ENCODE data around the gene FIS1.
"Not testable (repeated sequence)": the region's sequence is repeated elsewhere in the genome, so short reads cannot be mapped to it uniquely, and the experiment has no call there.

FIS1 gene

GRCh38 chr7:101273206-101273605 lies 28.3 kb upstream of the FIS1 start:
- POLR2A ChIA-PET: interaction anchor here (0.7 kb wide), 1 partner anchor 130 kb away, joined by 3 read pairs; no protein-coding TSS in a partner anchor
- CTCF ChIA-PET: interaction anchor here (0.7 to 2.7 kb wide), 3 partner anchors 9 to 129 kb away, joined by 3 to 20 read pairs (median 4); no protein-coding TSS in a partner anchor
- TF ChIP-seq CTCF (IDR thresholded peaks at IDR 0.05; ENCODE audit: insufficient read depth, low read length, missing control alignments): no peak
- no peak overlapping the region for H3K4me3 ChIP-seq (ENCODE audit: low read depth, low read length)
- DNase-seq (ENCODE audit: low read depth, low spot score): no peak

- CTCF ChIA-PET: interaction anchor here (1.3 kb wide), 1 partner anchor 12 kb away, joined by 4 read pairs; no protein-coding TSS in a partner anchor
- H3K4me3 ChIP-seq (ENCODE audit: low read depth, low read length): no peak overlapping the region
- DNase-seq (ENCODE audit: low read depth, low spot score): no peak
- POLR2A ChIA-PET: no interaction called here
- TF ChIP-seq CTCF (IDR thresholded peaks at IDR 0.05; ENCODE audit: insufficient read depth, low read length, missing control alignments): no peak
Observed at GRCh38 chr7:101271021-101271420, 26.1 kb upstream of the FIS1 start.

GRCh38 chr7:101269664-101270063 lies 24.8 kb upstream of the FIS1 start:
- H3K4me3 ChIP-seq (ENCODE audit: low read depth, low read length): no peak overlapping the region
- ChIA-PET CTCF (interaction anchor here (1.1 to 1.5 kb wide), 2 partner anchors 13 to 15 kb away, joined by 3 to 6 read pairs; no protein-coding TSS in a partner anchor), POLR2A (no interaction called here)
- DNase-seq (ENCODE audit: low read depth, low spot score): no peak
- TF ChIP-seq CTCF (IDR thresholded peaks at IDR 0.05; ENCODE audit: insufficient read depth, low read length, missing control alignments): no peak

- DNase-seq (ENCODE audit: low read depth, low spot score): no peak
- H3K4me3 ChIP-seq (ENCODE audit: low read depth, low read length): no peak overlapping the region
- ChIA-PET CTCF (interaction anchor here (0.8 to 1.7 kb wide), 5 partner anchors 11 to 46 kb away, joined by 3 to 6 read pairs (median 4); no protein-coding TSS in a partner anchor), POLR2A (no interaction called here)
- TF ChIP-seq CTCF (IDR thresholded peaks at IDR 0.05; ENCODE audit: insufficient read depth, low read length, missing control alignments): no peak
Observed at GRCh38 chr7:101265622-101266516, 21.0 kb upstream of the FIS1 start.

- CTCF ChIA-PET: interaction anchor here (0.8 to 1.7 kb wide), 6 partner anchors 9 to 120 kb away, joined by 3 to 6 read pairs (median 4); partner anchors contain the start of gene FIS1
Observed at GRCh38 chr7:101264102-101264706, 19.3 kb upstream of the FIS1 start.

GRCh38 chr7:101258243-101258731 lies 13.4 kb upstream of the FIS1 start:
- TF ChIP-seq CTCF (IDR thresholded peaks at IDR 0.05; ENCODE audit: insufficient read depth, low read length, missing control alignments): no peak
- CTCF ChIA-PET: interaction anchor here (1.6 to 2.7 kb wide), 3 partner anchors 14 to 66 kb away, joined by 6 to 12 read pairs (median 9); partner anchors contain the start of gene FIS1
- POLR2A ChIA-PET: no interaction called here

More at GRCh38 chr7:101264102-101264706, 19.3 kb upstream of the FIS1 start:
- not testable (repeated sequence) for DNase-seq (ENCODE audit: low read depth, low spot score); H3K4me3 ChIP-seq (ENCODE audit: low read depth, low read length)
- POLR2A ChIA-PET: interaction anchor here (0.6 kb wide), 1 partner anchor 76 kb away, joined by 4 read pairs; no protein-coding TSS in a partner anchor

More at GRCh38 chr7:101258243-101258731, 13.4 kb upstream of the FIS1 start:
- no peak overlapping the region for H3K4me3 ChIP-seq (ENCODE audit: low read depth, low read length)
- DNase-seq (ENCODE audit: low read depth, low spot score): no peak

Data from AG04449 (cell line).